SU-DHL-6 (cell line): ENCODE measurements around the gene DRC3.

Experiments
- H2AFZ ChIP-seq: fragments of 200-600 bp; sonication (generic); 2 replicates; pipeline ENCODE4 v1.6.1; 2014; ENCODE audit warnings: low read depth, mild to moderate bottlenecking, moderate library complexity, mixed read lengths, antibody characterized with exemption, low read length; ENCODE audit not compliant: severe bottlenecking
- H3F3A ChIP-seq: fragments of 200-600 bp; shearing (Covaris generic); 2 replicates; pipeline ENCODE4 v1.6.0; 2016; ENCODE audit warnings: antibody characterized with exemption, mild to moderate bottlenecking; ENCODE audit not compliant: insufficient read depth
- H3K27ac ChIP-seq: fragments of 200-600 bp; sonication (generic); 2 replicates; pipeline ENCODE4 v1.5.1; 2016; ENCODE audit warnings: low read depth, mild to moderate bottlenecking, low read length, moderate library complexity, mixed read lengths
- H3K27me3 ChIP-seq: fragments of 200-600 bp; sonication (generic), shearing (Covaris generic); 2 replicates; pipeline ENCODE4 v1.6.0; 2014; ENCODE audit warnings: mild to moderate bottlenecking, low read length
- H3K36me3 ChIP-seq: fragments of 200-600 bp; sonication (generic); 2 replicates; pipeline ENCODE4 v1.6.1; 2014; ENCODE audit warnings: mild to moderate bottlenecking, low read length, mixed read lengths
- H3K4me2 ChIP-seq: fragments of 300-600, 200-600 bp; shearing (Covaris generic), sonication (generic); 2 replicates; pipeline ENCODE4 v1.6.0; 2014; ENCODE audit warnings: low read length, low read depth, mild to moderate bottlenecking; ENCODE audit not compliant: poor library complexity, severe bottlenecking
- H3K4me3 ChIP-seq: fragments of 200-600 bp; sonication (generic); 2 replicates; pipeline ENCODE4 v1.5.1; 2014; ENCODE audit warnings: antibody characterized with exemption, low read length, mild to moderate bottlenecking, mixed read lengths; ENCODE audit not compliant: insufficient read depth, poor library complexity, severe bottlenecking
- H3K79me2 ChIP-seq: fragments of 200-600 bp; sonication (generic); 2 replicates; pipeline ENCODE4 v1.6.1; 2014; ENCODE audit warnings: mild to moderate bottlenecking, low read length, moderate library complexity; ENCODE audit not compliant: insufficient read depth
- H3K9ac ChIP-seq: fragments of 200-600 bp; sonication (generic); 2 replicates; pipeline ENCODE4 v1.7.0; 2014; ENCODE audit warnings: mild to moderate bottlenecking, low read length
- H3K9me2 ChIP-seq: fragments of 200-600 bp; sonication (generic); replicated peaks from 2 replicates; pipeline ENCODE4 v1.6.1; 2014; ENCODE audit warnings: low read length; ENCODE audit not compliant: insufficient read depth
- H3K9me3 ChIP-seq: fragments of 200-600 bp; sonication (generic); 2 replicates; pipeline ENCODE4 v1.6.1; 2014; ENCODE audit warnings: low read length, mixed read lengths; ENCODE audit not compliant: insufficient read depth
- H4K20me1 ChIP-seq: fragments of 200-600 bp; sonication (generic); 2 replicates; pipeline ENCODE4 v1.6.1; 2014; ENCODE audit warnings: low read depth, mild to moderate bottlenecking, antibody characterized with exemption, low read length, moderate library complexity, mixed read lengths
- CTCF ChIP-seq: fragments of 200-600 bp; sonication (generic); IDR thresholded peaks from one replicate; pipeline ENCODE4 v1.5.1; 2017; ENCODE audit warnings: antibody characterized with exemption, mild to moderate bottlenecking, low read length, moderate library complexity; ENCODE audit not compliant: insufficient read depth, poor library complexity, severe bottlenecking
- EZH2phosphoT487 ChIP-seq: fragments of 200-600 bp; sonication (generic), shearing (Covaris generic); conservative IDR thresholded peaks from 2 replicates; pipeline ENCODE4 v1.6.1; 2018; ENCODE audit warnings: mild to moderate bottlenecking, antibody characterized with exemption, low read length, moderate library complexity, mixed read lengths

DRC3 gene

DNA sequence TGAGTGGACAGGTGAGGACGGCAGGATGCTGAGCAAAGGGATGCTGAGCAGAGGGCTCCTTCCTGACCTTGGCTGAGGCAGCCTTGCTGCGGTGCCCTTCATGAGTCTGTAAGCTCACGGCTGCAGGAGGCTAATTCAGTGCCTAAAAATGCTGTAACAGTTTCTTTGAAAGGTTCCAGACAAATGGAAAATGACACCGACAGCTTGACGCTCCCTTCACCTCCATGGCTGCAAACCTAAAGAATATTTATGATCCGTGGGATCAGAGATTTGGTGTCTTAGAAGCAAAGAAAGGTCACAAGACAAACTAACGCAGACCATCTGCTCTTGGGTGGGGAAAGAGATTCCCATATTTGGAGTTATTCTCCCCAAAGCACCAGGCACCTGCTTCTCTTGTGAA is 28.4 kb upstream of the DRC3 start:
- Histone ChIP-seq H2AFZ (no peak overlapping the region), H3K9me2 (no peaks in the 10 kb centered on the region), H3K36me3 (no peaks in the 10 kb centered on the region), H3K4me3 (no peak overlapping the region), H3F3A (no peaks in the 10 kb centered on the region), H3K27ac (no peak overlapping the region), H3K4me2 (no peak overlapping the region), H3K27me3 (no peaks in the 10 kb centered on the region), H3K79me2 (no peaks in the 10 kb centered on the region), H3K9ac (no peak overlapping the region), H3K9me3 (no peaks in the 10 kb centered on the region), H4K20me1 (peaks cover 3% of the 10 kb centered on the region; the same call in 1 of the 2 replicates)
- TF ChIP-seq EZH2phosphoT487: no peak

- Histone ChIP-seq H4K20me1 (no peaks in the 10 kb centered on the region; the same call in 1 of the 2 replicates), H2AFZ (no peak overlapping the region), H3K36me3 (no peaks in the 10 kb centered on the region), H3K79me2 (no peaks in the 10 kb centered on the region), H3K4me3 (no peak overlapping the region), H3K9ac (no peak overlapping the region), H3F3A (no peaks in the 10 kb centered on the region), H3K9me3 (no peaks in the 10 kb centered on the region), H3K4me2 (no peak overlapping the region), H3K27me3 (no peaks in the 10 kb centered on the region), H3K27ac (no peak overlapping the region), H3K9me2 (no peaks in the 10 kb centered on the region)
- TF ChIP-seq CTCF (no peak), EZH2phosphoT487 (no peak)
Observed at GRCh38 chr17:17944743-17945142, 27.9 kb upstream of the DRC3 start.

- H3K9me2 ChIP-seq: no peaks in the 10 kb centered on the region
- H3K79me2 ChIP-seq: no peaks in the 10 kb centered on the region
- TF ChIP-seq EZH2phosphoT487 (no peak), CTCF (no peak)
- H3K4me3 ChIP-seq: no peak overlapping the region
- no peaks in the 10 kb centered on the region for H3F3A ChIP-seq
- H3K36me3 ChIP-seq: no peaks in the 10 kb centered on the region
- H3K27me3 ChIP-seq: no peaks in the 10 kb centered on the region
- no peak overlapping the region for H3K27ac ChIP-seq
- H3K9ac ChIP-seq: no peak overlapping the region
- H3K9me3 ChIP-seq: no peaks in the 10 kb centered on the region
- no peak overlapping the region for H2AFZ ChIP-seq
- no peak overlapping the region for H3K4me2 ChIP-seq
- H4K20me1 ChIP-seq: no peaks in the 10 kb centered on the region; the same call in 1 of the 2 replicates
Observed at GRCh38 chr17:17946093-17946492, 26.6 kb upstream of the DRC3 start.

GRCh38 chr17:17947309-17947708 is 25.4 kb upstream of the DRC3 start:
- no peaks in the 10 kb centered on the region for H3K27me3 ChIP-seq
- H3K9me2 ChIP-seq: no peaks in the 10 kb centered on the region
- no peaks in the 10 kb centered on the region; the same call in 1 of the 2 replicates for H4K20me1 ChIP-seq
- H3K9ac ChIP-seq: no peak overlapping the region
- no peaks in the 10 kb centered on the region for H3K9me3 ChIP-seq
- H3F3A ChIP-seq: no peaks in the 10 kb centered on the region
- H3K36me3 ChIP-seq: no peaks in the 10 kb centered on the region
- H2AFZ ChIP-seq: no peak overlapping the region
- no peak overlapping the region for H3K4me2 ChIP-seq
- TF ChIP-seq CTCF (no peak), EZH2phosphoT487 (no peak)
- no peak overlapping the region for H3K27ac ChIP-seq
- no peaks in the 10 kb centered on the region for H3K79me2 ChIP-seq
- no peak overlapping the region for H3K4me3 ChIP-seq
